HG03025 (cell line): ENCODE data around the gene HEATR3.

Experiments used
- ATAC-seq: cut with Tn5 transposase; IDR thresholded peaks from one replicate; pipeline ENCODE4 v1.9.1; 2021; ENCODE audit warnings: mild to moderate bottlenecking, moderate library complexity; ENCODE audit not compliant: unreplicated experiment, low FRiP score

Gene HEATR3

GRCh38 chr16:50152351-50152806, 86.6 kb downstream of the HEATR3 start:
- ATAC-seq, result peak; percentile 54

- ATAC-seq, result peak; percentile 72
These were observed 87.2 kb downstream of the HEATR3 start, which contains the start of gene TENT4B for GRCh38 chr16:50152807-50153595. Gene TENT4B, plus strand, starts transcription at chr16:50153306. Its CDS starts 316 bp downstream, at chr16:50153622.

GRCh38 chr16:50153596-50154419, 88.0 kb downstream of the HEATR3 start:
- peak; percentile 16 for ATAC-seq

- no peak for ATAC-seq
These were observed 88.7 kb downstream of the HEATR3 start for GRCh38 chr16:50154420-50154950.

GRCh38 chr16:50155925-50156324, 90.2 kb downstream of the HEATR3 start:
- ATAC-seq, result no peak
